CD4-positive, alpha-beta T cell treated with Interleukin-4 for 1 hour (primary cell): ENCODE measurements around the gene IGDCC3.

Source experiments
- DNase-seq, 2 donors: peaks; one replicate each; pipeline ENCODE4 v3.0.0-alpha.2; 2020 to 2022

The IGDCC3 gene

GRCh38 chr15:65386376-65386775 lies 8.6 kb upstream of the IGDCC3 start:
- no peak for DNase-seq

GRCh38 chr15:65385870-65386258 lies 8.1 kb upstream of the IGDCC3 start:
- DNase-seq, result no peak

GRCh38 chr15:65384895-65385869 lies 7.4 kb upstream of the IGDCC3 start:
- DNase-seq, result peak; percentile 82 to 85

DNA sequence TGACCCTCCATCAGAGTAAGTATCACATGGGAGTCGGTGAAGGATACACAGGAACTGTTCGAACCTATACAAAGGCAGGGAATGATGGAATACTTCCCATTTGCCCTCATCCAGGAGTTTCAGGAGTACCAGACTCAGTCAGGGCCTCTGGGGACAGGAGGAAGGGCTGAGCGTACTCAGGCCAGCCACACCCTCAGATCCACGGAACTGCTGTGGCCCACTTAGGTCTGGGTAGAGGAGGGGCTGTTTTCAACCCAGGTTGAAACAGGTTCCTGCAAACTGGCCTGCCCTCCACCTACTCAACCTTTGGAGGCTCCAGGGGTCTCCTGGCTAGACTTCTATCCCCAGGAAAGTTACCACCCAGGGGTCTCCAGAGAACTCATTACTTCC lies 6.7 kb upstream of the IGDCC3 start:
- no peak for DNase-seq

DNA sequence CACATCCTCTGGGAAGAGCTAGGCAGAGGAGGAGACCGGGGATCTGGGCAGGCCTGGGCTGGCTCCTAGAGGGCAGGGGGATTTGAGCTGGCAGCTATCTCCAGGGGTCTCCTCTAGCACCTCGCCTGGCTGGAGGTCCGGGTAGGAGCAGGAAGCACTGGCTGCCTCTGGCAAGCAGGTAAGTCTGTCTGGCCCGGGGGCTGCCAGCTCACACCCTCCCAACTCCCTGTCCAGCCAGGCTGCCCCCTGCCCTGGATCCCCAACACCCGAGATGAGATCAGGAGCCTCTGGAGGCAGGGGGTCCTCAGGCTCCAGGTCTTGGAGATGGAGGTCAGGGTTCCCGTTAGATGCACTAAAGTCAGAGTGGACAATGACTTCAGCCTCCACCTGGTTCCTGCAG lies 6.2 kb upstream of the IGDCC3 start:
- no peak for DNase-seq

DNA sequence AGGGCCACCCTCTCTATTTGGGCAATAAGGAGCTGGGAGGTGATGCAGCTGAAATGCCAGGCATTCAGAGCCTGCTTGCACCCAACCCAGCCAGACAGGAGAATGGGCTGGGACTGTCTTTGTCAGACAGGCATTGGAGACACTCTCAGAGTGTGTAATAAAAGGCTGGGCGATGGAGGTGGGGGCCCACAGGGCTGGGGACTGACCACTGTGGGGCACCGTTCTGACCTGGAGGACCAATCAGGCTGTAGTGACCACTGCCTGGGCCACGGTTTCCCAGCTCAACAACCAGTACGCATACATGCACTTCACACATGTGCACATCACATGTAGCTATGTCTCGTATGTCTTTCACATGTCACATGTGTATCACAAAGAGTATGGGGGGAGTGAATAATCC lies 5.7 kb upstream of the IGDCC3 start:
- DNase-seq, result no peak

DNA sequence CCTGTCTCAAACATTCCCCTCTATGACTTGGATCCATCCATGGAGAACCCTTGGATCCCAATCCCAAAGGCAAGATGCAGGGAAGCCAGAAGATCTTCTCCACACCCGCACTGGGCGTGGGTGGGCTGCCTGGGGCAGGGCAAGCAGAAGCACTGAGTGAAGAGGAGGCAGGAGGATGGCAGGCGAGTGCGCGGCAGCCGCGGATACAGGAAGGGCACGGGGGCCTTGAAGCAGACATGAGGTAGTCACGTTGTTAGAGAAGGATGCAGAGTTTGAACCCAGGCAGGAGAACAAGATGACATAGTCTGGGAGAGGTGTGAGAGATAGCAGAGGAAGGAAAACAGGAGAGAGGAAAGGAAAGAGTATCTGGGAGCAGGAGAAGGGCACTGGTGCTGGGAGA lies 5.1 kb upstream of the IGDCC3 start:
- no peak for DNase-seq

DNA sequence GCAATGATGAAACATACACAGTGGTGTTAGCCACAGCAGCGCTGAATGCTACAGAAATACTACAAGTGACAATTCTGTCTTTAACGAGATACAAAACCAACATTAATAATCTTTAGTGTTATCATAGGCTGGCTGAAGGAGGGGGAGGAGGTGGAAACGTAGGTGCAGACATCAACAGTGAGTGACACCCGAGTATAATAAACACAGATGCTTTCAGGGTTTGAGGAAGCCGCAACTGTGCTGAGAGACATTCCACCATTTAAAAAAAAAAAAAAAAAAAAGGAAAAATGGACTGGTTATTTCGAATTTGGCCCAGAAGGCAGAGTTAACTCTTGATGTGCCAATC lies 4.3 kb upstream of the IGDCC3 start:
- DNase-seq, result no peak

GRCh38 chr15:65381445-65382145 lies 3.8 kb upstream of the IGDCC3 start:
- DNase-seq, result no peak

GRCh38 chr15:65379986-65380385 lies 2.2 kb upstream of the IGDCC3 start:
- no peak for DNase-seq

- no peak for DNase-seq
Measured at GRCh38 chr15:65377105-65377975, 462 bp downstream of the IGDCC3 start.

DNA sequence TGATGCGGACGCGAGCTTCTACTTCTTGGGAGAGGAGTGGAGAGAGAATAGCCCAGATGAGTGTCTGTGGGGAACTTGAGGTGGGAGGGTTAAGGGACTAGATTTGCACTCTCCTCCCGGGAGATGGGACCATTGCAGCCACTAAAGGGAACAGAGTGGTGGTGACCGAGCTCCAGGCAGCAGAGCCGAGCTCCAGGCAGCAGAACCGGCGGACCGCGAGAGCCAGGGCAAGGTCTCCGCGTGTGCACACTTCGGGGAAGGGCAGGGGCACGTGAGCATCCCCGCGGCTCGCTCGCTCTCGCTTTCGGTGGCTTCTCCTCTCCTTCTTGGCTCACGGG lies 1.1 kb downstream of the IGDCC3 start:
- no peak for DNase-seq

DNA sequence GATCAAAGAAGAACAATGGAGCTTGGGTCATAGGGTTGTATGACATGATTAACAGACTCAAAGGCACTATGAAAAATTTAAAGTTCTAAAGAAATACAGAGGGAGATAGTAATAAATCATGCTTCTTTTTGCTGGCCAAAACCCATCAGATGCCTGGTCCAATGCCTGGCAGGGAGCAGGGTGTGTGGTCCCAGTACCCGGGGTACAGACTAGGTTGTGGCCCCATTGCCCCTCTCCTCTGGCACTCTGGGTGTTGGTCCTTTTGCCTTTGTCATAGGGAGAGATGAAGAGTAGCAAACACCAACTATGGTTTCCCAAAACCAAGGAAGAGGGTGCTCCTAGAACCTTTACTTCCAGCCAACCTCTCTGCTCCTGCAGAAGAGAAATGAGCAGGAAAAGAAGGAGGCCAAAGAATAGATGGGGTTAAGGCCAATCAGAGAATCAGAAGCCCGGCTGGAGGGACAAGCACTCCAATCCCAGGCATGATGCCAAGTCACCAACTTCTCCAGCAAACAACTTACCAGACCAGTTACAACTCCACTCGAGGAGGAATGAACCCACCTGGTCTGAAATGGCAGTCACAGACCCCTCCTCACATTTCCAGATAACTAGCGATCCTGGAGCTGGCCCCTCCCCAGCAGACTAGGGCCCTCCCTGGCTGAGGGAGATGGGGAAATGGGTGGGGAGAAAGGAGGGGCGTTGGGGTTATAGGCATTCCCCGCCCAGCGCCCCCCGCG lies 1.8 kb downstream of the IGDCC3 start:
- DNase-seq, result no peak

DNA sequence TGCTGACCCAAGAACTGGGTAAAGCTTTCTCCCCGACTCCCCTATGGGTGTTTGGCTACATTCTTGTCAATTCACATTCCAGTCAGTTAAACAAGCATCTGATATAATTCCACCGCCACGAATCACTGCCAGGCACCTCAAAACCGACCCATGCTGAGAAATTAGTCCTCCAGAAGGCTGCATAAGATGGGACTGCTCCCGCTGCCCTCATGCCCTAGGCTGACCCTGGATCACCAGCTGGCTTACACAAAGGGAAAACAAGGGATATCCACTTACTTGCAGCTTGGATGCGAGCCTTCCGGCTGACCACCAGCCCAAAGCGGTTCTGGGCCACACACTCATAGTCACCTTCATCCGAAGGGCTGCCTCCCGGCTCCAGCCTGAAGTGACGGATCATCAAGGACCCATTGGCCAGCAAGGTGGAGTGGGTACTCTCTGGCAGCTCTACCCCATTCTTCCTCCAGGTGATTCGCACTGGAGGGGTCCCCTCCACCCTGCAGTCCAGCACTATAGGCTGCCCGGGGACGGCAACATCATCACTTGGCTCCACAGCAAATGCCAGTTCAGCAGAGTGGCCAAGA lies 2.9 kb downstream of the IGDCC3 start:
- DNase-seq, result no peak

GRCh38 chr15:65374334-65374733 lies 3.5 kb downstream of the IGDCC3 start:
- DNase-seq, result no peak

- DNase-seq, result no peak
Measured at GRCh38 chr15:65373163-65373651, 4.6 kb downstream of the IGDCC3 start.

DNA sequence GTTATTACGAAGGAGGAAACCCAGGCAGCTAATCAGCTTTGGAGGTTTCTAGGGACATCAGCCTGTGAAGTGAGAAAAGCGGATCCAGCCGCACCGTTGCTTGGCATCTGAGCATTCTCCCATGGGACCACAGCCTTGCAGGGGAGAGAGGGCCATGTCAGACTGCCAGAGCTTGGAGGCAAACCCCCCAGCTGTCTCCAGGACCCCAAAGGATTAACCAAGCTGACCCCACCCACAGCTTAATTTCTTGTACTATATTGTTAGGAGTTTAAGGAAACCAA lies 5.1 kb downstream of the IGDCC3 start:
- no peak for DNase-seq

DNA sequence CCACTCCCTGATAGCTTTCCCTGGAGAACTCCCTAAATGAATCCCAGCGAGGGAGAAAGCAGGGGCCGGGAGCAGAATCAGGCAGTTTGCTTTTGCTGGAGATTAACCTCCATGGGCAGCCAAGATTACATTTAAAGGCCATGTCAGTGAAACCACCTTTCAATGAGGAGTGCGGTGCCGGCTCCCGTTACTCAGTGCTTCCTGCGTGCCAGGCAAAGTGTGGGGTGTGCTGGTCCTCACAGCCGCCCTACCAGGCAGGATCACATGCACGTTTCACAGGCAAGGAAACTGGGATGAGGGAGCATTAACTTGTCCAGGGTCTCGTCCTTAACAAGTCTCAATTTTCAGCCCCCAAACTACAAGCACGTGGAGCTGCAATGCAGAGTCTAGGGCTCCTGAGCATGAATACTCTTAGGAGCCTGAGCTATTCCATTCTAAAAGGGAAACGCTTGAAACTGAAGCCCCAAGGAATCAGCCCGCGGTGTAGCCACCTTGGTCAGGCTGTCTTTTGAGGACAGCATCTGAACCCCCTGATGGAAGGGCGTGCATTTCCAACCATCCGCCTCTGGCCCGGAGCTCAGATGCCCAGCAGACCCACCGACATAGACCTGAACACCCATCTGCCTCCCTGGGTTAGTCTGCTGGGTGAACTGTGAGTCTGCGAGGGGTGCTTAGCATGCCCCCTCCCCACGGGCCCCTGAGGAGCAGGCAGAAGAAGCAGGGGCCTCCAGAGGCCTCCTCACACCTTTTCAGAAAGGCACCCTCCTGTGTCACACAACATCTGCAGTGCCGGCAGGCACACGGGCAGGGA lies 5.6 kb downstream of the IGDCC3 start:
- DNase-seq, result no peak

- DNase-seq, result no peak
Measured at GRCh38 chr15:65370885-65371284, 6.9 kb downstream of the IGDCC3 start.

DNA sequence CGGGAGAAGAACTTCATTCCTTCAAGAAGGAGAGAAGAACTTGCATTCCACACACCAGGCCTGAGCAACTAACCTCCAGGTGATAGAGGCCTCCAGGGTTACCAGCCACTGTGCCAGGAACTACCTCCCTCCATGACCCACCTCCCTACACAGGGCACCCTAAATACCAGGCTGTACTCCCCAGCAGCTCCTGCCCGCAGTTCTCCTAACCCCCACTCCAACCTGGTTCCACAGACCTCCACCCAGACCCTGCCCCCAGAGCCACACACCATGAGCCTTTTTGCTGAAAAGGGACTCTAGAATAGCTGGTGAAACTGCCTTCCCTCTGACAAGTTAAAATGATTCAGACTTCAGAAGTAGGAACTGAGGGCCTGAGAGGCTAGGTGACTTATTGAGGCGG lies 8.2 kb downstream of the IGDCC3 start:
- DNase-seq, result no peak

- no peak for DNase-seq
Measured at GRCh38 chr15:65369212-65369547, 8.6 kb downstream of the IGDCC3 start.
